Ovary (tissue), 3 donors: ENCODE measurements around the gene MAPK14.

Experiments used
- EP300 ChIP-seq: sonication (generic); formaldehyde crosslinking; IDR thresholded peaks from one replicate; pipeline ENCODE4 v1.6.1; 2017; ENCODE audit warnings: antibody characterized with exemption
- POLR2A ChIP-seq: fragments of 450-650 bp; IDR thresholded peaks from one replicate; pipeline ENCODE4 v1.6.1; 2017; ENCODE audit warnings: antibody characterized with exemption, mild to moderate bottlenecking, moderate library complexity
- TF ChIP-seq, protein P1 (sequence below), 3 donors: fragments of 450-650 bp in 2 of 3; fragments of 200-600 bp in 1 of 3; IDR thresholded peaks; one replicate each; pipeline versions ENCODE4 v1.5.1 to v1.8.0; 2016 to 2022; ENCODE audit warnings: antibody characterized with exemption in 3 of 3, mild to moderate bottlenecking in 1 of 3
- donor health status: DM: no; HTN: no; CAD: no.

DNA sequence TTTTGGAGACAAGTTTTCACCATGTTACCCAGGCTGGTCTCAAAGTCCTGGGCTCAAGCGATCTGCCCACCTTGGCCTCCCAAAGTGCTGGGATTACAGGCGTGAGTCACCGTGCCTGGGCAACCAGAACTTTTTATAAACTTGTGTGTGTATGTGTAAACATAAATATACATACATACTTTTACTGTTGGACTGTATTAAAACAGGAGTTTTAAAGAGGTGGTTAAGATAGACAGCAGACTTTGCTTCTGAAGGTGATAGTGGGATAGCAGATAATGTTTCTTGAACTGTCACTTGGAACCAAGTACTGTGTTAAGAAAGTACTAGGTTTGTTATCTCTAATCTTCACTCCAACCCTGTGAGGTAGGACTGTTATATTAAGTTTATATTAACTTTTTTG lies 74.1 kb downstream of the MAPK14 start:
- TF ChIP-seq POLR2A (no peak), EP300 (no peak)
- TF ChIP-seq, protein P1, sequence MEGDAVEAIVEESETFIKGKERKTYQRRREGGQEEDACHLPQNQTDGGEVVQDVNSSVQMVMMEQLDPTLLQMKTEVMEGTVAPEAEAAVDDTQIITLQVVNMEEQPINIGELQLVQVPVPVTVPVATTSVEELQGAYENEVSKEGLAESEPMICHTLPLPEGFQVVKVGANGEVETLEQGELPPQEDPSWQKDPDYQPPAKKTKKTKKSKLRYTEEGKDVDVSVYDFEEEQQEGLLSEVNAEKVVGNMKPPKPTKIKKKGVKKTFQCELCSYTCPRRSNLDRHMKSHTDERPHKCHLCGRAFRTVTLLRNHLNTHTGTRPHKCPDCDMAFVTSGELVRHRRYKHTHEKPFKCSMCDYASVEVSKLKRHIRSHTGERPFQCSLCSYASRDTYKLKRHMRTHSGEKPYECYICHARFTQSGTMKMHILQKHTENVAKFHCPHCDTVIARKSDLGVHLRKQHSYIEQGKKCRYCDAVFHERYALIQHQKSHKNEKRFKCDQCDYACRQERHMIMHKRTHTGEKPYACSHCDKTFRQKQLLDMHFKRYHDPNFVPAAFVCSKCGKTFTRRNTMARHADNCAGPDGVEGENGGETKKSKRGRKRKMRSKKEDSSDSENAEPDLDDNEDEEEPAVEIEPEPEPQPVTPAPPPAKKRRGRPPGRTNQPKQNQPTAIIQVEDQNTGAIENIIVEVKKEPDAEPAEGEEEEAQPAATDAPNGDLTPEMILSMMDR (IDR thresholded peaks at IDR 0.05) = no peak
